Measurements from ENCODE around the gene APBB1IP.
A peak's percentile ranks its signal among the peaks of the same experiment; 100 is the strongest.
"Not testable (repeated sequence)": the region's sequence is repeated elsewhere in the genome, so short reads cannot be mapped to it uniquely, and the experiment has no call there.

The APBB1IP gene

DNA sequence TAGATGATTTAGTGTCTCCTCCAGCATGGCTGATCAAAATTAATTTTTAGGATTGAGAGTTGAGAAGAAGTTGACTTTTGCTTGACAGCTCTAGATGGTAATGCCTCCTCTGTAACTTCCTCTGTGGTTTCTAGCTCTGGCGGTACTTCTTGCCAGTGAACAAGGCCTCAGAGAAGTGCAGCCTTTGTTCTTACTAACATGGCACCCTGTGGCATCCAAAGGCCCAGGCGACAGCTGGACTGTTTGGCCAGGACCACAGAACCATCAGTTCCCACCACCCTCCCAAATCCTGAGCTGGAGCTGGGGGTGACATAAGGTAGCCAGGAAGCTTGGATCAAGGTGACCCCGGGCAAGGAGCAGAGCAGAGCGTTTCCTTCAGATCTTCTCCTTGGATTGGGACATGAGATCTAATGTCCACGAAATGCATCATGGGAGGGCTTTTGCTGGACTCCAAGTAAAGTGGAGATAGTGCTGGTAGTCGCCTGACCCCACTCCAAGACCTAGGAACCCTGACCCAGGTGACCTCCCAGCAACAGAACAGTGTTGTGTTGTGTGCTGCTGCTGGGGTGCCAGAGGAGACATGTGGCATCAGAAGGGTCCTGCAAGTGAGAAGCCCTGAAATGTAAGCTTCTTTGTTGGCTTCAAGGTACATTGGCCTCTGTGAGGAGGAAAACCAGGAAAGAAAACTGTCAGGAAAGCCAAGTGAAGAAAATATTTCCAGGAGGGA lies 41.8 kb downstream of the APBB1IP start:
- peak; percentile 59 to 72 for DNase-seq

GRCh38 chr10:26481315-26481692 lies 43.2 kb downstream of the APBB1IP start:
- no peak for DNase-seq

GRCh38 chr10:26481914-26482550 lies 43.9 kb downstream of the APBB1IP start:
- DNase-seq, result peak; percentile 74 to 80

DNA sequence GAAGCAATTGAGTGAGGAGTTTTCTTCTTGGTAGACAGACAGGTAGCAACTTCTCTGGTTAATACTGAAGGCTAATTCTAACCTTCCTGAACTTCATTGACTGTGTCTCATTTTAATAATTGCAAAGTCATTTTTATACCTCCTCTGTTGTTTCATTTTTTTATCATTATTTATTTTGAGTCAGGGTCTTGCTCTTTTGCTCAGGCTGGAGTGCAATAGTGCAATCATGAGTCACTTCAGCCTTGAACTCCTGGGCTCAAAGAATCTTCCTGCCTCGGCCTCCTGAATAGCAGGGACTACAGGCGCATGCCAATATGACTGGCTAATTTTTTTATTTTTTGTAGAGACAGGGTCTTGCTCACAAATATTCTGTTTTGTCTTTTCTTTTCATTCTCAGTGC lies 45.4 kb downstream of the APBB1IP start:
- DNase-seq, result no peak

GRCh38 chr10:26485150-26485941 lies 47.2 kb downstream of the APBB1IP start:
- no peak for DNase-seq

DNA sequence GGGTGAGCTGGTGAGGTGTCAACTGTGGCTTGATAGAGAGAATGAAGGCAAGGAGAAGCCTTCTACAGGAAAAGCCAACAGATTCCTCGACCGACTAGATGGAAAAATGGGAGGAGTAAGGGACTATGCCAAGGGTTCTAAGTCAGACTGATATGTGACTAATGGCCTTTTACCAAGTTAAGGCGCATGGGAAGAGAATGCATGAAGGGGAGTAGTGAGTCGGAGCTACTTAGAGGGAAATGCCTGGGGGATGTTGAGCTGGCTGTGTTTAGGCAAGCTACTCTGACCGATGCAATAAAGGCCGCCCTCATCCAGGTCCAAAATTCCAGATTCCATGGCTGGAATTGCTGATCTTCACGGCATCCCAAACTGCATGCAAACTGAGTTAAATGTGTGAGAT lies 48.2 kb downstream of the APBB1IP start:
- no peak for DNase-seq

DNA sequence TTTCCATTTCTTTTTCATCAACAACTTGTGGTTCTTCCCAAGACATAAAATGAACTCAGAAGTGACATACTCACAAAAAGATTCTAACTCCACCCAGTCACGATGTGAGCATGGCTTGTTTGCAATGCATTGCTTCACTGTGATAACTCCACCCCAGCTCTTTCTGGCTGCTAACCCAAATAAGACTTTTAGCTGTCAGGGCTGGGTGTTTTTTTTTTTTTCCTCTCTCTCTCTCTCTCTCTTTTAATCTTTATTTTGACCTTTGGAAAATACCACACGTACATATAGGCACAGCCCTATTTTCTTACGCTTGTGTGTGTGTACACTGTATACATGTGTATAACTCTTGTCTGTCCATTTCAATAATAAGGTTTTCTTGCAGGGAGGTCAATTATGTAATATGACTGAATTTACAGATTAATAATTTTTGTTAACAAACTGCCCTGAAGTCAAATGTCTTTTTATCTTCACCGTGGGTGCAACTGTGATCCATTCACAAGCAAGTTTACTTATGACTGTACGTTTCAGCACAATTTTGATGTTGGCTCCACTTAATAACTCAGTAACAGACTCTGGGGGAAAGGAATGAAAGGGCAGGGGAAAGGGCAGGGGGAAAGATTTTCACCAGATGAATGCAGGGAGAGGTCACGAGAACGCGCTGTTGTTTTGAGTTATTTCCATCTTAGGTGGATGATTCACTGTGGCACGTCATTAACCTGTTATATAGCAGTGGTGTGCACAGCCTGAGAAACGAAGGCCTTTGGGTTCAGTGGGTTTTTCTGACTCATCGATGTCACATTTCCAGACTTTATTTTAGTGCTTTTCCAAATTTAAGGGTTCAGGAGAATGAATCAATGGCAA lies 49.1 kb downstream of the APBB1IP start:
- peak; percentile 75 to 77 for DNase-seq

DNA sequence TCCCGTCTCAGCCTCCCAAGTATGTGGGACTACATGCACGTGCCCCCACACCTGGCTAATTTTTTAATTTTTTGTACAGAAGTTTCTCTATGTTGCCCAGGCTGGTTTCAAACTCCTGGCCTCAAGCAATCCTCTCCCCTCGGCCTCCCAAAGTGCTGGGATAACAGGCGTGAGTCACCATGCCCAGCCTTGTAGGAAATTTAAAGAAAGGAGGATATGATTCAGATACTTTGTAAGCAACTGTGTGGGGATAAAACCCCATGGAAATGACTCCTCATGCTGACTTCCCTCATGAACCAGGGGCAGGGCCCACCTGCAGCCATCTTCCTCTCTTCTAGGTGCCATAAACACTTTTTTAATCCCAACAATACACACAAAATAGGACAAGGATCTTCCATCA lies 50.2 kb downstream of the APBB1IP start:
- DNase-seq, result no peak

- DNase-seq, result no peak
Measured at GRCh38 chr10:26489081-26489480, 50.9 kb downstream of the APBB1IP start.

- not testable (repeated sequence) for DNase-seq
Measured at GRCh38 chr10:26490367-26490766, 52.2 kb downstream of the APBB1IP start.

DNA sequence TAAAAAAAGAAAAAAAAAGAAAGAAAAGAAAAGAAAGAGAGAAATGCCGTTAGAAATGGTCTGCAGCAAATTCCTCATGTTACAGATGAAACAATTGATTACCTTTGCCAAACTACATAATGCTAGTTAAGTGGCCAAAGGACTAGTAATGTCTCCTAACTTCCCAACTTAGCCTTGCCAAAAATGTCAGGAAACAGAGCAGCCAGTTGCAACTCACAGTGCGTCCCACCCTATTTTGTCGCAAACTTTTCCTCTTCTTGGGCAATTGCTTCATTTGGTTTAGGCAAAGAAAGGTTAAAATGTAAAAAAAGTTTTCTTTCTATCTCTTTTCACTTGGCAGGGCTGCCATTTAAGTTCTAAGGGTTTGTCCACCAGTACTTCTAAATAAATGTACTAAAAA lies 53.1 kb downstream of the APBB1IP start:
- no peak for DNase-seq

- DNase-seq, result no peak
Measured at GRCh38 chr10:26491934-26492333, 53.8 kb downstream of the APBB1IP start.

DNA sequence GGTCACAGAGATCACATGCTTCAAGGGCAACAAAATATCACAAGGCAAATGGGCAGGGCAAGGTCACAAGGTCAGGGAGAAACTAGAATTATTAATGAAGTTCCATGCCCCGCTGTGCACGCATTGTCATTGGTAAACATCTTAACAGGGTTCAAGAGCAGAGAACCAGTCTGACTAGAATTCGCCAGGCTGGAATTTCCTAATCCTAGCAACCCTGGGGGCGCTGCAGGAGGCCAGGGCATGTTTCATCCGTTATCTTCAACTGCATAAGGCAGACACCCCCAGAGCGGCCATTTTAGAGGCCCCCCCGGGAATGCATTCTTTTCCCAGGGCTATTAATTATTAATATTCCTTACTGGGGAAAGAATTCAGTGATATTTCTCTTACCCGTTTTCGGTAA lies 54.6 kb downstream of the APBB1IP start:
- not testable (repeated sequence) for DNase-seq

GRCh38 chr10:26494018-26494417 lies 55.9 kb downstream of the APBB1IP start:
- DNase-seq, result no peak

DNA sequence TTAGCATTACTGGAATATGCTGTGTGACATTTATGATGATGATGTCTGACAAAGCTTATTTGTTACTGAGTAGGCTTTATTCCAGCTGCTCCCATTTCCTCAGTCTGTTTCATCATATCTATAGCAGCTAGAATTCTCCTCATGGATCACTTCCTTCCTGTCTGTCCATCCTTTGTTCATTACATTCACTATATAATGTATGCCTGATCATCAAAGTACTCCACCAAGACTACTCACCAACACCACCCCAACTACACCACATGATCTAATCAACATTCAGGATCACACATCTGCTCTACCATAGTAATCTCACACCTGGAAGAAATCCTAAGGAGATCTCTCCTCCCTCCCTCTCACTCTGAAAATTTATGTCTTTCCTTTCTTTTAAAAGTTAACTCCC lies 61.3 kb downstream of the APBB1IP start:
- no peak for DNase-seq

GRCh38 chr10:26502986-26503385 lies 64.8 kb downstream of the APBB1IP start:
- no peak for DNase-seq

GRCh38 chr10:26503911-26504310 lies 65.8 kb downstream of the APBB1IP start:
- DNase-seq, result peak in 1 of 2 donors; percentile 19

GRCh38 chr10:26504429-26504828 lies 66.3 kb downstream of the APBB1IP start:
- DNase-seq, result not testable (repeated sequence)

- no peak for DNase-seq
Measured at GRCh38 chr10:26505491-26505890, 67.3 kb downstream of the APBB1IP start.

DNA sequence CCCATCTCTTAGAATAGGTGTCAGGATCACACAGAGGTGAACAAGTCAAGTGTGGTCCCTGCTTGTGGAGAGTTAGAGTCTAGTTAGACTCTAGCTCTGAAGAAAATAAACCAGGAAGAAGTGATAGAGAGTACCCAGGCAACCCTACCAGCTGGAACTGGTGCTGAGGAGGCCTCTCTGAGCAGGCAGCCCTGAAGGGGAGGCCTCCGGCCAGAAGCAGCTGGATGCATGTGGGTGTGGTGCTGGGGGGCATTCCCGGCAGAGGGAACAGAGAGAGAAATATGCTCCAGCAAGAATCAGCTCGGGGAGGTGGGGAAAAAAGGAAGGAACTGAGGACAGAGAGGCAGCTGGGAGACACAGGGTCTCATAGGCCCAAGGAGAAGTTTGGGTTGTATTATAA lies 68.6 kb downstream of the APBB1IP start:
- DNase-seq, result no peak

- DNase-seq, result no peak
Measured at GRCh38 chr10:26507441-26507840, 69.3 kb downstream of the APBB1IP start.

- no peak for DNase-seq
Measured at GRCh38 chr10:26508016-26508415, 69.9 kb downstream of the APBB1IP start.

DNA sequence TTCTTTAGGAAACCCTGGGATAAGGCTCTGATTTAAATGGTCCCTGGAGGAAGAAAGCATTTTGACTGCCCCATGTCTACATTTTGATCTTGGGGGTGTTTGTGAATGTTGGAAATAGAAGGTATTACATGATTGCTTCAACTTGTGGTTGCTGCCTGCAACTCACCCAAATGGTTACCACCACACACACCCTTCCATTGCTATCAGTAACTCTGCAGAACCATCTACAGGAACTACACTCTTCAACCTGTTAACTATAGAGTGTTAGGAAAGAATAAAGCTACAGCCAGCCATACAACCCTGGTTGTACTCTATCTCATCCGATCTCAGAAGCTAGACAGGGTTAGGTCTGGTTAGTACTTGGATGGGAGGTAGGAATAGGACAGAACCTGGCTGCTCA lies 71.2 kb downstream of the APBB1IP start:
- DNase-seq, result no peak

Measured in CD4-positive, alpha-beta T cell treated with Interleukin-4 for 1 hour (primary cell).